A549 (cell line): ENCODE measurements around the gene ENTPD5. TPM values are rescaled to one million over a fixed set of nuclear protein-coding genes. Genes with fewer than 3 reads are reported as not detected.
A peak's percentile ranks its signal among the peaks of the same experiment; 100 is the strongest.

ENCODE experiments used
- ATAC-seq, 2 experiments: fragments of 200-7000 bp in 1 of 2; fragments of >200 bp in 1 of 2; cut with Nextera tagmentation in 1 of 2; cut with Tn5 transposase in 1 of 2; 3 replicates each; pipeline versions ENCODE4 v1.8.0 to v1.9.1; 2018 to 2020; ENCODE audit warnings: mild to moderate bottlenecking in 1 of 2, moderate library complexity in 1 of 2
- CTCF ChIA-PET: fragments of 300-600 bp; sonication (Branson Sonifier 250); formaldehyde crosslinking; extraction: SDS; loops from one replicate; lab custom pipeline; 2021; ENCODE audit warnings: antibody characterized with exemption, inconsistent platforms; lab: Yijun Ruan, JAX
- POLR2A ChIA-PET: fragments of 350-600 bp; formaldehyde crosslinking; extraction: SDS; loops from one replicate; lab custom pipeline; 2021; ENCODE audit warnings: antibody characterized with exemption, inconsistent platforms; lab: Yijun Ruan, JAX
- DNase-seq, 2 experiments: peaks; one replicate each; pipeline versions ENCODE4 v3.0.0 to v3.0.0-alpha.2; 2011 to 2016; ENCODE audit warnings: low read depth in 1 of 2, low spot score in 1 of 2
- FAIRE-seq: peaks from 2 replicates; lab custom pipeline; 2011; peaks lifted over from hg19 to GRCh38; lab: Jason Lieb, UNC
- H3K27ac ChIP-seq, 2 experiments: fragments of >200 bp; sonication (Bioruptor Twin); formaldehyde crosslinking; 3 replicates each; pipeline ENCODE4 v1.5.1; 2016 to 2017
- H3K4me1 ChIP-seq: fragments of >200 bp; sonication (Bioruptor Twin); formaldehyde crosslinking; 3 replicates; pipeline ENCODE4 v1.6.1; 2016
- H3K4me2 ChIP-seq: fragments of >200 bp; sonication (Bioruptor Twin); formaldehyde crosslinking; 3 replicates; pipeline ENCODE4 v1.6.1; 2016
- H3K4me3 ChIP-seq: fragments of >200 bp; sonication (Bioruptor Twin); formaldehyde crosslinking; 3 replicates; pipeline ENCODE4 v1.5.1; 2016
- H3K9me3 ChIP-seq: fragments of >200 bp; sonication (Bioruptor Twin); formaldehyde crosslinking; 3 replicates; pipeline ENCODE4 v1.6.1; 2016
- BCL3 ChIP-seq: fragments of >200 bp; sonication (Bioruptor Twin); formaldehyde crosslinking; IDR thresholded peaks from 3 replicates; pipeline ENCODE4 v1.6.1; 2016
- BHLHE40 ChIP-seq: IDR thresholded peaks from 2 replicates; pipeline ENCODE4 v1.6.1; 2012; ENCODE audit warnings: low read depth, low read length, inconsistent platforms
- CBX2 ChIP-seq: fragments of 200-600 bp; sonication (generic); IDR thresholded peaks from 2 replicates; pipeline ENCODE4 v1.6.1; 2016; ENCODE audit warnings: low read depth, mild to moderate bottlenecking, borderline replicate concordance
- CEBPB ChIP-seq, 2 experiments: fragments of >200 bp in 1 of 2; sonication (Bioruptor Twin) in 1 of 2; formaldehyde crosslinking in 1 of 2; IDR thresholded peaks; 2 replicates each; pipeline ENCODE4 v1.6.1; 2012 to 2016
- CHD4 ChIP-seq: fragments of 200-600 bp; sonication (generic); IDR thresholded peaks from 2 replicates; pipeline ENCODE4 v1.6.1; 2016; ENCODE audit warnings: antibody characterized with exemption, mild to moderate bottlenecking, borderline replicate concordance
- CTCF ChIP-seq: fragments of >200 bp; sonication (Bioruptor Twin); formaldehyde crosslinking; IDR thresholded peaks from 3 replicates; pipeline ENCODE4 v1.5.1; 2016
- EHMT2 ChIP-seq: fragments of 200-600 bp; sonication (generic); IDR thresholded peaks from 2 replicates; pipeline ENCODE4 v1.6.1; 2016; ENCODE audit warnings: antibody characterized with exemption, low read depth, mild to moderate bottlenecking, moderate library complexity
- ELK1 ChIP-seq: fragments of 150-350 bp; IDR thresholded peaks from 2 replicates; pipeline ENCODE4 v1.6.1; 2014; ENCODE audit warnings: low read depth, mild to moderate bottlenecking, low read length
- EP300 ChIP-seq, 2 experiments: fragments of >200 bp; sonication (Bioruptor Twin); formaldehyde crosslinking; IDR thresholded peaks; 2 replicates in 1 of 2; 3 replicates in 1 of 2; pipeline ENCODE4 v1.6.1; 2016 to 2017
- FOSB ChIP-seq: fragments of 250-450 bp; sonication (Bioruptor Pico); IDR thresholded peaks from 2 replicates; pipeline ENCODE4 v1.5.0; 2020; ENCODE audit warnings: mild to moderate bottlenecking, moderate library complexity
- FOSL2 ChIP-seq, 2 experiments: fragments of 450-650 bp in 1 of 2; fragments of >200 bp in 1 of 2; sonication (Bioruptor Twin) in 1 of 2; formaldehyde crosslinking; IDR thresholded peaks; 2 replicates each; pipeline versions ENCODE4 v1.5.0 to v1.6.1; 2016 to 2020; ENCODE audit warnings: mild to moderate bottlenecking in 1 of 2, moderate library complexity in 1 of 2
- GATA3 ChIP-seq: IDR thresholded peaks from 2 replicates; pipeline ENCODE4 v1.6.1; 2012; ENCODE audit warnings: borderline replicate concordance
- HES2 ChIP-seq: fragments of >200 bp; sonication (Bioruptor Twin); formaldehyde crosslinking; IDR thresholded peaks from 2 replicates; pipeline ENCODE4 v1.6.1; 2016
- JUNB ChIP-seq: fragments of >200 bp; sonication (Bioruptor Twin); formaldehyde crosslinking; IDR thresholded peaks from 2 replicates; pipeline ENCODE4 v1.6.1; 2016
- KDM1A ChIP-seq: fragments of 200-600 bp; sonication (generic); IDR thresholded peaks from 2 replicates; pipeline ENCODE4 v1.6.1; 2016; ENCODE audit warnings: low read depth, mild to moderate bottlenecking
- MAX ChIP-seq: IDR thresholded peaks from 2 replicates; pipeline ENCODE4 v1.6.1; 2012
- RCOR1 ChIP-seq: fragments of 150-350 bp; IDR thresholded peaks from 2 replicates; pipeline ENCODE4 v1.6.1; 2014; ENCODE audit warnings: antibody characterized with exemption, low read length, low read depth
- RFX5 ChIP-seq: fragments of 450-650 bp; IDR thresholded peaks from 2 replicates; pipeline ENCODE4 v1.7.1; 2014; ENCODE audit warnings: antibody characterized with exemption, mild to moderate bottlenecking, moderate library complexity
- ZNF302 ChIP-seq: fragments of 250-450 bp; sonication (Bioruptor Pico); IDR thresholded peaks from 2 replicates; pipeline ENCODE4 v1.9.0; 2021; ENCODE audit warnings: inconsistent platforms, mild to moderate bottlenecking, moderate library complexity
- WGBS: methylation state at CpG from one replicate; pipeline ENCODE4 v1.1.6; 2017; ENCODE audit errors: missing lambda C conversion rate; 5-methylcytosine and 5-hydroxymethylcytosine counted together
- polyA plus RNA-seq, 4 experiments: library from polyadenylated mRNA; depleted of rRNA in 3 of 4; stranded (reverse); fragments of >200 nt; fragmentation: RNase III in 1 of 4; extraction: RNeasy Plus Mini Kit Qiagen cat#74134 plus additional on column Dnase treatment in 1 of 4; gene quantifications; 2 replicates in 3 of 4; 3 replicates in 1 of 4; pipeline ENCODE4 v1.2.3, GENCODE V29; 2011 to 2017

Gene ENTPD5
- polyA plus RNA-seq, 2 of the 4 experiments (the other 2 are of a cell fraction), result 6.0 to 17.4 TPM

- TF ChIP-seq ELK1, result no peak
- TF ChIP-seq KDM1A, result no peak
- no peak for TF ChIP-seq FOSB (CRISPR knock-in tag)
- no peak for TF ChIP-seq BCL3
- TF ChIP-seq CEBPB (IDR thresholded peaks at IDR 0.05), result no peak
- no peak for TF ChIP-seq CTCF
- no peak for TF ChIP-seq HES2
Observed at GRCh38 chr14:74015176-74015575, 3.9 kb downstream of the ENTPD5 start (continued).

- Histone ChIP-seq H3K4me3 (no peak overlapping the region), H3K9me3 (no peaks in the 10 kb centered on the region), H3K4me2 (peak overlapping the region; percentile 66), H3K4me1 (peaks cover 40% of the 10 kb centered on the region), H3K27ac (peak overlapping the region; percentile 31 to 74; a peak in 4 of 6 replicates)
- TF ChIP-seq CEBPB (IDR thresholded peaks at IDR 0.05) (peak; percentile 57 to 92; a peak in 3 of 4 replicates), JUNB (no peak), MAX (no peak), GATA3 (peak; percentile 26; the same call in 1 of the 2 replicates), EHMT2 (no peak), FOSL2 (IDR thresholded peaks at IDR 0.05) (peak; percentile 50; the same call in 1 of the 2 replicates), FOSL2 (CRISPR knock-in tag; IDR thresholded peaks at IDR 0.05) (peak; percentile 89)
- FAIRE-seq, result no peak
- CTCF ChIA-PET, result no interaction called here
- POLR2A ChIA-PET, result no interaction called here
- 9% methylated on average over 1 of the region's 1 CpG for WGBS
- DNase-seq, result peak in 1 of 2 experiments; percentile 74
- ATAC-seq, result peak in 1 of 2 experiments; percentile 18; a peak in 2 of 6 replicates
Observed at GRCh38 chr14:74014299-74014698, 4.8 kb downstream of the ENTPD5 start.

- FAIRE-seq (no peak), DNase-seq (no peak), ATAC-seq (no peak)
- no peak overlapping the region for H3K4me3 ChIP-seq
- H3K9me3 ChIP-seq, result no peaks in the 10 kb centered on the region
- no peak overlapping the region for H3K4me2 ChIP-seq
- POLR2A ChIA-PET, result no interaction called here
- CTCF ChIA-PET, result no interaction called here
- TF ChIP-seq BHLHE40 (no peak), MAX (no peak), CHD4 (no peak), ELK1 (no peak), RFX5 (no peak), EP300 (IDR thresholded peaks at IDR 0.05) (no peak), RCOR1 (no peak), CBX2 (no peak), ZNF302 (CRISPR knock-in tag) (no peak)
- peaks cover 17% of the 10 kb centered on the region for H3K4me1 ChIP-seq
- no peak overlapping the region for H3K27ac ChIP-seq
- 67% methylated on average over 2 of the region's 2 CpGs for WGBS
Observed at GRCh38 chr14:74008843-74009499, 10.1 kb downstream of the ENTPD5 start.
